GM20000 (cell line): Measurements from ENCODE around the gene RAD51AP1.

Experiments used
- DNase-seq: peaks from one replicate; pipeline ENCODE4 v3.0.0; 2012; ENCODE audit warnings: low spot score
- CTCF ChIP-seq: IDR thresholded peaks from 2 replicates; pipeline ENCODE4 v1.5.1; 2012; ENCODE audit warnings: mild to moderate bottlenecking, control low read depth; ENCODE audit errors: extremely low read depth, missing control alignments

RAD51AP1 gene

GRCh38 chr12:4538207-4539160, at the start of gene RAD51AP1:
RAD51AP1 (plus strand) TSS chr12:4538890; CDS start chr12:4538940, 50 bp downstream.
- peak; percentile 89 for DNase-seq
- no peak for TF ChIP-seq CTCF

GRCh38 chr12:4489556-4489955, 49.1 kb upstream of the RAD51AP1 start:
- TF ChIP-seq CTCF = no peak
- no peak for DNase-seq

- no peak for DNase-seq
- no peak for TF ChIP-seq CTCF
Measured at GRCh38 chr12:4490973-4491372, 47.7 kb upstream of the RAD51AP1 start.

- DNase-seq = peak; percentile 42
- TF ChIP-seq CTCF = no peak
Measured at GRCh38 chr12:4496145-4496838, 42.4 kb upstream of the RAD51AP1 start.

- no peak for DNase-seq
- TF ChIP-seq CTCF = no peak
Measured at GRCh38 chr12:4499186-4499585, 39.5 kb upstream of the RAD51AP1 start.

GRCh38 chr12:4505376-4505986, 33.2 kb upstream of the RAD51AP1 start:
- no peak for DNase-seq
- no peak for TF ChIP-seq CTCF

- no peak for DNase-seq
- TF ChIP-seq CTCF = no peak
Measured at GRCh38 chr12:4506430-4506829, 32.3 kb upstream of the RAD51AP1 start.
